IMR-90 (cell line): ENCODE data around the gene PPM1H. TPM values are rescaled to one million over a fixed set of nuclear protein-coding genes. Genes with fewer than 3 reads are reported as not detected.

Source experiments
- ATAC-seq: fragments of 200-7000 bp; cut with Tn5 transposase; 2 replicates; pipeline ENCODE4 v1.9.1; 2020; ENCODE audit warnings: low read depth, mild to moderate bottlenecking, moderate library complexity
- BruUV-seq: library from RNA; stranded (reverse); fragments of 400-500 nt; replicated peaks from 2 replicates; lab custom pipeline; 2021; lab: Mats Ljungman, UMichigan
- CTCF ChIA-PET: fragments of 300-600 bp; formaldehyde crosslinking; extraction: SDS; loops from one replicate; lab custom pipeline; 2021; ENCODE audit warnings: antibody characterized with exemption; lab: Yijun Ruan, JAX
- POLR2A ChIA-PET: fragments of 300-600 bp; sonication (Branson Sonifier 250); formaldehyde crosslinking; loops from one replicate; lab custom pipeline; 2022; ENCODE audit warnings: antibody characterized with exemption; ENCODE audit not compliant: unreplicated experiment; lab: Charles Lee
- DNase-seq: peaks from one replicate; pipeline ENCODE4 v3.0.0; 2013
- H2AFZ ChIP-seq: replicated peaks from 2 replicates; pipeline ENCODE3; 2013; ENCODE audit warnings: low read length, mild to moderate bottlenecking; ENCODE audit not compliant: poor library complexity
- H2AK5ac ChIP-seq: 2 replicates; pipeline ENCODE4 v1.6.1; 2013; ENCODE audit warnings: low read depth, low read length, inconsistent platforms
- H2AK9ac ChIP-seq: replicated peaks from 2 replicates; pipeline ENCODE3; 2013; ENCODE audit warnings: mild to moderate bottlenecking, low read depth, low read length, moderate library complexity; ENCODE audit not compliant: poor library complexity
- H2BK120ac ChIP-seq: 2 replicates; pipeline ENCODE4 v1.6.1; 2013; ENCODE audit warnings: low read depth, low read length, inconsistent platforms
- H2BK15ac ChIP-seq: 3 replicates; pipeline ENCODE4 v1.6.1; 2013; ENCODE audit warnings: low read depth, low read length, inconsistent platforms
- H2BK20ac ChIP-seq: 2 replicates; pipeline ENCODE4 v1.6.1; 2013; ENCODE audit warnings: low read depth, mild to moderate bottlenecking, inconsistent platforms, low read length, moderate library complexity
- H2BK5ac ChIP-seq: 2 replicates; pipeline ENCODE4 v1.6.1; 2013; ENCODE audit warnings: mild to moderate bottlenecking, low read depth, low read length, inconsistent platforms; ENCODE audit not compliant: poor library complexity, severe bottlenecking
- H3K14ac ChIP-seq: replicated peaks from 2 replicates; pipeline ENCODE4 v1.6.1; 2013; ENCODE audit warnings: low read depth, low read length, inconsistent platforms
- H3K18ac ChIP-seq: 2 replicates; pipeline ENCODE4 v1.6.1; 2013; ENCODE audit warnings: low read depth, low read length, control low read depth
- H3K23ac ChIP-seq: 2 replicates; pipeline ENCODE4 v1.6.1; 2013; ENCODE audit warnings: low read depth, low read length, inconsistent platforms
- H3K27ac ChIP-seq: 2 replicates; pipeline ENCODE4 v1.5.1; 2013; ENCODE audit warnings: mild to moderate bottlenecking, control low read depth, low read length; ENCODE audit not compliant: insufficient read depth
- H3K27me3 ChIP-seq: 2 replicates; pipeline ENCODE4 v1.6.1; 2013; ENCODE audit warnings: low read length; ENCODE audit not compliant: control insufficient read depth, insufficient read depth
- H3K36me3 ChIP-seq: 2 replicates; pipeline ENCODE4 v1.6.1; 2013; ENCODE audit warnings: low read length, mixed read lengths; ENCODE audit not compliant: control insufficient read depth, insufficient read depth
- H3K4ac ChIP-seq: 2 replicates; pipeline ENCODE4 v1.6.1; 2013; ENCODE audit warnings: low read depth, low read length, inconsistent platforms
- H3K4me1 ChIP-seq: 2 replicates; pipeline ENCODE4 v1.6.1; 2013; ENCODE audit warnings: low read length, mixed read lengths; ENCODE audit not compliant: control insufficient read depth, insufficient read depth
- H3K4me2 ChIP-seq: 2 replicates; pipeline ENCODE4 v1.6.1; 2013; ENCODE audit warnings: low read depth, mild to moderate bottlenecking, control low read depth, low read length, moderate library complexity
- H3K4me3 ChIP-seq: 2 replicates; pipeline ENCODE4 v1.5.1; 2013; ENCODE audit warnings: low read depth, mild to moderate bottlenecking, control low read depth, low read length, moderate library complexity; ENCODE audit not compliant: insufficient read depth
- H3K56ac ChIP-seq: 2 replicates; pipeline ENCODE4 v1.6.1; 2013; ENCODE audit warnings: low read length, inconsistent platforms; ENCODE audit not compliant: insufficient read depth; ENCODE audit errors: extremely low read depth
- H3K79me1 ChIP-seq, 2 experiments: 2 replicates each; pipeline ENCODE4 v1.6.1; 2013; ENCODE audit warnings: low read length in 2 of 2, inconsistent platforms in 1 of 2, low read depth in 1 of 2
- H3K9ac ChIP-seq: 2 replicates; pipeline ENCODE4 v1.6.1; 2013; ENCODE audit warnings: low read depth, low read length, control low read depth
- H3K9me1 ChIP-seq: 2 replicates; pipeline ENCODE4 v1.6.1; 2013; ENCODE audit warnings: low read length, inconsistent platforms; ENCODE audit not compliant: insufficient read depth
- H3K9me3 ChIP-seq: 2 replicates; pipeline ENCODE4 v1.6.1; 2013; ENCODE audit warnings: low read length; ENCODE audit not compliant: control insufficient read depth, insufficient read depth
- H4K20me1 ChIP-seq: 2 replicates; pipeline ENCODE4 v1.6.1; 2013; ENCODE audit warnings: low read length, inconsistent platforms; ENCODE audit not compliant: insufficient read depth
- H4K5ac ChIP-seq: 2 replicates; pipeline ENCODE4 v1.6.1; 2013; ENCODE audit warnings: mild to moderate bottlenecking, low read depth, low read length, control low read depth
- H4K8ac ChIP-seq, 2 experiments: 2 replicates each; pipeline ENCODE4 v1.6.1; 2013; ENCODE audit warnings: low read depth in 2 of 2, low read length in 2 of 2, control low read depth in 1 of 2, inconsistent platforms in 1 of 2
- H4K91ac ChIP-seq: 2 replicates; pipeline ENCODE4 v1.6.1; 2013; ENCODE audit warnings: low read depth, low read length, inconsistent platforms; ENCODE audit not compliant: insufficient read depth
- POLR2A ChIP-seq: IDR thresholded peaks from 2 replicates; pipeline ENCODE4 v1.6.1; 2012; ENCODE audit warnings: mild to moderate bottlenecking, low read depth, low read length
- RCOR1 ChIP-seq: IDR thresholded peaks from 2 replicates; pipeline ENCODE4 v1.6.1; 2012; ENCODE audit warnings: mild to moderate bottlenecking, low read length, improper control_type of control experiment; ENCODE audit not compliant: insufficient replicate concordance
- RFX5 ChIP-seq: IDR thresholded peaks from 2 replicates; pipeline ENCODE4 v1.8.0; 2012; ENCODE audit warnings: low read depth, mild to moderate bottlenecking, low read length, moderate library complexity
- SMC3 ChIP-seq: fragments of 150-350 bp; IDR thresholded peaks from 2 replicates; pipeline ENCODE4 v1.6.1; 2016; ENCODE audit warnings: low read depth, mild to moderate bottlenecking, antibody characterized with exemption, low read length, moderate library complexity
- whole genome bisulfite sequencing, 2 experiments: methylation state at CpG; one replicate each; pipeline versions ENCODE4 v1.1.5 to v1.1.7; 2013; ENCODE audit warnings: missing lambda C conversion rate in 2 of 2; ENCODE audit not compliant: insufficient read length in 1 of 2; ENCODE audit errors: extremely low coverage in 2 of 2; 5-methylcytosine and 5-hydroxymethylcytosine counted together
- dilution Hi-C: fragments of 300-500 bp; cut with HindIII; formaldehyde crosslinking; loops from one replicate; pipeline ENCODE4 v1.14.3; 2018; ENCODE audit warnings: low sequenced_read_pairs; ENCODE audit not compliant: unreplicated experiment
- in situ Hi-C: fragments of 300-500 bp; cut with MboI; formaldehyde crosslinking; loops from 3 replicates; pipeline ENCODE4 v1.14.3; 2019; ENCODE audit warnings: low sequenced_read_pairs, inconsistent platforms, mixed read lengths
- intact Hi-C: fragments of 100-400 bp; cut with micrococcal nuclease; formaldehyde crosslinking; loops from 2 replicates; pipeline ENCODE4 v1.10.0; 2022
- polyA plus RNA-seq, 3 experiments: library from polyadenylated mRNA; depleted of rRNA; stranded (reverse); fragments of >200 nt; gene quantifications; 2 replicates each; pipeline ENCODE4 v1.2.3, GENCODE V29; 2012; ENCODE audit warnings: low replicate concordance in 1 of 3
- total RNA-seq: library from RNA; depleted of rRNA; stranded (reverse); fragments of >200 nt; gene quantifications from 2 replicates; pipeline ENCODE4 v1.2.3, GENCODE V29; 2012

PPM1H gene
- total and polyA plus RNA-seq, 2 of the 4 experiments (the other 2 are of a cell fraction) = 0.14 to 0.18 TPM

GRCh38 chr12:62599854-62600437 lies 335.0 kb downstream of the PPM1H start:
- Histone ChIP-seq H3K4me3 (no peak overlapping the region), H4K91ac (no peak overlapping the region), H4K8ac (no peak overlapping the region), H2BK20ac (no peak overlapping the region), H3K18ac (no peak overlapping the region), H3K79me1 (peaks cover 0 to 3% of the 10 kb centered on the region in 2 experiments; a peak in 1 of 4 replicates), H3K9me1 (no peaks in the 10 kb centered on the region), H2AFZ (no peak overlapping the region), H3K9me3 (no peaks in the 10 kb centered on the region), H3K56ac (no peak overlapping the region), H2AK5ac (no peak overlapping the region), H3K27me3 (no peaks in the 10 kb centered on the region), H2BK120ac (no peak overlapping the region), H3K36me3 (no peaks in the 10 kb centered on the region), H4K20me1 (no peaks in the 10 kb centered on the region; the same call in 1 of the 2 replicates), H3K27ac (no peak overlapping the region), H3K4me2 (no peak overlapping the region), H3K23ac (no peak overlapping the region), H2BK5ac (no peak overlapping the region), H3K4me1 (no peaks in the 10 kb centered on the region; the same call in 1 of the 2 replicates), H2AK9ac (no peak overlapping the region), H3K9ac (no peak overlapping the region), H2BK15ac (no peak overlapping the region), H4K5ac (no peak overlapping the region), H3K14ac (no peak overlapping the region), H3K4ac (no peak overlapping the region)
- ATAC-seq (no peak), DNase-seq (no peak)
- in situ Hi-C loops (loop anchor here (25.0 kb wide), 1 partner anchor 462 kb away; no protein-coding TSS in a partner anchor), intact Hi-C loops (loop anchor here (5.0 to 10.0 kb wide), 3 partner anchors 163 to 465 kb away; no protein-coding TSS in a partner anchor), dilution Hi-C loops (loop anchor here (25.0 kb wide), 1 partner anchor 187 kb away; no protein-coding TSS in a partner anchor)
- WGBS, 2 experiments = no CpG with 5 or more reads among the region's 5 CpGs
- TF ChIP-seq RFX5 = no peak
- no peak for TF ChIP-seq RCOR1
- TF ChIP-seq POLR2A = no peak
- TF ChIP-seq SMC3 = 0 out of 2 replicates have a peak, but pooled peaks have one; percentile 15
- no TSS peak for BruUV-seq
- ChIA-PET POLR2A (no interaction called here), CTCF (no interaction called here)
